Mesenchymal stem cell (in vitro differentiated cells and primary cell): ENCODE results near the gene BORA.

Experiments used
- DNase-seq: peaks from one replicate; pipeline ENCODE4 v3.0.0-alpha.2; 2013
- H2AFZ ChIP-seq: one replicate; pipeline ENCODE4 v1.6.1; 2013; ENCODE audit warnings: low read depth, mild to moderate bottlenecking, control low read depth, inconsistent platforms, low read length, moderate library complexity
- H2AK5ac ChIP-seq: 2 replicates; pipeline ENCODE4 v1.6.1; 2013; ENCODE audit warnings: low read length, moderate library complexity, mild to moderate bottlenecking, inconsistent platforms; ENCODE audit not compliant: severe bottlenecking
- H2BK120ac ChIP-seq: one replicate; pipeline ENCODE4 v1.6.1; 2013; ENCODE audit warnings: low read depth, mild to moderate bottlenecking, inconsistent platforms, low read length, moderate library complexity
- H2BK12ac ChIP-seq, 2 experiments: one replicate each; pipeline ENCODE4 v1.6.1; 2013; ENCODE audit warnings: inconsistent platforms in 2 of 2, low read length in 2 of 2, mild to moderate bottlenecking in 2 of 2, moderate library complexity in 2 of 2, control low read depth in 1 of 2
- H2BK15ac ChIP-seq: one replicate; pipeline ENCODE4 v1.6.1; 2013; ENCODE audit warnings: mild to moderate bottlenecking, low read depth, inconsistent platforms; ENCODE audit not compliant: poor library complexity, severe bottlenecking
- H2BK5ac ChIP-seq: 2 replicates; pipeline ENCODE4 v1.6.1; 2013; ENCODE audit warnings: low read depth, mild to moderate bottlenecking, low read length, control low read depth, inconsistent platforms; ENCODE audit not compliant: poor library complexity, severe bottlenecking
- H3K14ac ChIP-seq, 2 experiments: one replicate each; pipeline ENCODE4 v1.6.1; 2013; ENCODE audit warnings: inconsistent platforms in 2 of 2, low read length in 2 of 2, control low read depth in 1 of 2, mild to moderate bottlenecking in 1 of 2, moderate library complexity in 1 of 2
- H3K18ac ChIP-seq, 2 experiments: one replicate each; pipeline ENCODE4 v1.6.1; 2013; ENCODE audit warnings: inconsistent platforms in 2 of 2, low read length in 2 of 2, control low read depth in 1 of 2, low read depth in 1 of 2, mild to moderate bottlenecking in 1 of 2
- H3K23ac ChIP-seq, 2 experiments: one replicate each; pipeline ENCODE4 v1.6.1; 2013; ENCODE audit warnings: inconsistent platforms in 2 of 2, low read length in 2 of 2, mild to moderate bottlenecking in 2 of 2, moderate library complexity in 2 of 2, control low read depth in 1 of 2
- H3K27ac ChIP-seq: 2 replicates; pipeline ENCODE4 v1.5.1; 2013; ENCODE audit warnings: mild to moderate bottlenecking, moderate library complexity, low read length, control low read depth, inconsistent platforms; ENCODE audit not compliant: poor library complexity, severe bottlenecking
- H3K27me3 ChIP-seq, 2 experiments: 2 replicates each; pipeline versions ENCODE4 v1.6.1 to v1.7.0; 2013; ENCODE audit warnings: low read length in 2 of 2, mild to moderate bottlenecking in 2 of 2, moderate library complexity in 2 of 2, control low read depth in 1 of 2, inconsistent platforms in 1 of 2; ENCODE audit not compliant: control insufficient read depth in 1 of 2, insufficient read depth in 1 of 2
- H3K36me3 ChIP-seq, 2 experiments: 2 replicates each; pipeline versions ENCODE4 v1.6.1 to v1.7.0; 2013; ENCODE audit warnings: low read length in 2 of 2, control low read depth in 1 of 2, inconsistent platforms in 1 of 2, low read depth in 1 of 2, mild to moderate bottlenecking in 1 of 2; ENCODE audit not compliant: insufficient read depth in 2 of 2, control insufficient read depth in 1 of 2
- H3K4ac ChIP-seq, 2 experiments: one replicate each; pipeline ENCODE4 v1.6.1; 2013; ENCODE audit warnings: inconsistent platforms in 2 of 2, low read length in 2 of 2, mild to moderate bottlenecking in 2 of 2, moderate library complexity in 2 of 2, control low read depth in 1 of 2, low read depth in 1 of 2
- H3K4me1 ChIP-seq: 2 replicates; pipeline ENCODE4 v1.6.1; 2013; ENCODE audit warnings: low read depth, low read length, control low read depth; ENCODE audit not compliant: control insufficient read depth, insufficient read depth
- H3K4me2 ChIP-seq: 2 replicates; pipeline ENCODE4 v1.6.1; 2013; ENCODE audit warnings: low read length, mild to moderate bottlenecking, inconsistent platforms; ENCODE audit not compliant: poor library complexity, severe bottlenecking
- H3K4me3 ChIP-seq, 2 experiments: 2 replicates each; pipeline versions ENCODE4 v1.5.1 to v1.7.0; 2013; ENCODE audit warnings: low read length in 2 of 2, mild to moderate bottlenecking in 2 of 2, control low read depth in 1 of 2, low read depth in 1 of 2; ENCODE audit not compliant: insufficient read depth in 1 of 2
- H3K79me1 ChIP-seq: replicated peaks from 2 replicates; pipeline ENCODE4 v1.6.1; 2013; ENCODE audit warnings: mild to moderate bottlenecking, control low read depth, low read length, inconsistent platforms; ENCODE audit not compliant: poor library complexity, severe bottlenecking
- H3K9ac ChIP-seq: 2 replicates; pipeline ENCODE4 v1.7.0; 2013; ENCODE audit warnings: mild to moderate bottlenecking, low read length, moderate library complexity
- H3K9me3 ChIP-seq: 2 replicates; pipeline ENCODE4 v1.7.0; 2013; ENCODE audit warnings: mild to moderate bottlenecking, low read length; ENCODE audit not compliant: control insufficient read depth
- H4K8ac ChIP-seq: one replicate; pipeline ENCODE4 v1.6.1; 2013; ENCODE audit warnings: inconsistent platforms, mild to moderate bottlenecking, low read length, moderate library complexity
- H4K91ac ChIP-seq: one replicate; pipeline ENCODE4 v1.6.1; 2013; ENCODE audit warnings: mild to moderate bottlenecking, low read length, inconsistent platforms
- WGBS: methylation state at CpG from one replicate; pipeline ENCODE4 v1.1.7; 2013; ENCODE audit warnings: mixed read lengths; 5-methylcytosine and 5-hydroxymethylcytosine counted together

BORA gene

DNA sequence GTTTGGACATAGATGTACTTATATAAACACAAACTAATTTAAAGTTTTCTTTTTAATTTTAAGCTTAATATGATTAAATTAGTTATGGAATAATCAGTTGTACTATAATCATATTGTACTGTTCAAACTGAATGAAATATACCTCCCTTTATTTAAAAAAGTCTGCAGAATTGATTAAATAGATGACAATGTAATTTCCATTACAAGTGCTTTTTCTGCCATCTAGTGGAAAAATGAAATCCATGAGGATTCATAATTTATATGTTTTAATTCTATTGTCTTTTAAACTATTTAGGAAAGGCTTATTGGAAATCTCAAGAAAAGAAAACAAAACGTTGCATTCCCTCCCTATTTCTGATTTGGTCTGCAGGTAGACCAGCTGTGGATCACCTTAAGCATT is 31.1 kb upstream of the BORA start:
- H4K91ac ChIP-seq, result no peak overlapping the region
- no peak overlapping the region for H3K9ac ChIP-seq
- H2AFZ ChIP-seq, result no peak overlapping the region
- H3K4me3 ChIP-seq, result no peak overlapping the region
- no peaks in the 10 kb centered on the region for H3K36me3 ChIP-seq
- H3K4ac ChIP-seq, result no peak overlapping the region
- peaks cover 0 to 8% of the 10 kb centered on the region in 2 experiments for H3K27me3 ChIP-seq
- H3K27ac ChIP-seq, result no peak overlapping the region
- H2AK5ac ChIP-seq, result no peak overlapping the region
- no peak overlapping the region for H3K23ac ChIP-seq
- no peak overlapping the region for H2BK15ac ChIP-seq
- H2BK5ac ChIP-seq, result no peak overlapping the region
- H2BK120ac ChIP-seq, result no peak overlapping the region
- no peak overlapping the region for H3K4me2 ChIP-seq
- H3K18ac ChIP-seq, result no peak overlapping the region
- H3K4me1 ChIP-seq, result no peaks in the 10 kb centered on the region
- no peaks in the 10 kb centered on the region for H3K9me3 ChIP-seq
- no peaks in the 10 kb centered on the region for H3K79me1 ChIP-seq
- WGBS, result no CpG with 5 or more reads among the region's 1 CpG
- no peak overlapping the region for H2BK12ac ChIP-seq
- H4K8ac ChIP-seq, result no peak overlapping the region
- DNase-seq, result peak; percentile 18
- no peak overlapping the region for H3K14ac ChIP-seq

- Histone ChIP-seq H3K27me3 (peaks cover 0 to 8% of the 10 kb centered on the region in 2 experiments), H3K4ac (no peak overlapping the region), H2BK12ac (no peak overlapping the region), H3K4me2 (no peak overlapping the region), H2BK15ac (no peak overlapping the region), H3K27ac (no peak overlapping the region), H4K8ac (no peak overlapping the region), H3K36me3 (no peaks in the 10 kb centered on the region), H3K23ac (no peak overlapping the region), H3K18ac (no peak overlapping the region), H2AFZ (no peak overlapping the region), H2BK5ac (no peak overlapping the region), H2BK120ac (no peak overlapping the region), H3K14ac (no peak overlapping the region), H3K79me1 (no peaks in the 10 kb centered on the region), H3K9ac (peak overlapping the region; percentile 32), H3K9me3 (no peaks in the 10 kb centered on the region), H3K4me3 (peak overlapping the region in 1 of 2 experiments; percentile 8), H2AK5ac (no peak overlapping the region), H3K4me1 (no peaks in the 10 kb centered on the region), H4K91ac (no peak overlapping the region)
- WGBS, result 78% methylated on average over 2 of the region's 2 CpGs
- DNase-seq, result no peak
These were observed 29.6 kb upstream of the BORA start for GRCh38 chr13:72698164-72698563.

GRCh38 chr13:72700509-72700908 is 27.2 kb upstream of the BORA start:
- peaks cover 0 to under 1% of the 10 kb centered on the region in 2 experiments for H3K27me3 ChIP-seq
- H2BK12ac ChIP-seq, result no peak overlapping the region
- no peak overlapping the region for H2BK5ac ChIP-seq
- H3K9me3 ChIP-seq, result no peaks in the 10 kb centered on the region
- H3K23ac ChIP-seq, result no peak overlapping the region
- no peak overlapping the region for H2AFZ ChIP-seq
- no peak overlapping the region for H3K4me3 ChIP-seq
- H4K91ac ChIP-seq, result no peak overlapping the region
- no peak overlapping the region for H3K4me2 ChIP-seq
- no peaks in the 10 kb centered on the region for H3K79me1 ChIP-seq
- no peak overlapping the region for H2BK15ac ChIP-seq
- WGBS, result no CpG with 5 or more reads among the region's 1 CpG
- H2BK120ac ChIP-seq, result no peak overlapping the region
- H3K18ac ChIP-seq, result no peak overlapping the region
- no peaks in the 10 kb centered on the region for H3K36me3 ChIP-seq
- H3K14ac ChIP-seq, result no peak overlapping the region
- H2AK5ac ChIP-seq, result no peak overlapping the region
- H3K9ac ChIP-seq, result no peak overlapping the region
- H3K27ac ChIP-seq, result no peak overlapping the region
- H3K4me1 ChIP-seq, result no peaks in the 10 kb centered on the region
- no peak overlapping the region for H4K8ac ChIP-seq
- no peak overlapping the region for H3K4ac ChIP-seq
- DNase-seq, result no peak

GRCh38 chr13:72716776-72717175 is 10.9 kb upstream of the BORA start:
- H3K18ac ChIP-seq, result peak overlapping the region in 1 of 2 experiments; percentile 48
- peaks cover 15 to 63% of the 10 kb centered on the region in 2 experiments for H3K36me3 ChIP-seq
- no peak overlapping the region for H3K4me3 ChIP-seq
- no peak overlapping the region for H2BK12ac ChIP-seq
- no peak overlapping the region for H4K8ac ChIP-seq
- no peaks in the 10 kb centered on the region for H3K27me3 ChIP-seq
- H3K23ac ChIP-seq, result no peak overlapping the region
- no peak overlapping the region for H2BK5ac ChIP-seq
- no peak overlapping the region for H3K4me2 ChIP-seq
- whole genome bisulfite sequencing, result 65% methylated on average over 3 of the region's 3 CpGs
- H2AFZ ChIP-seq, result no peak overlapping the region
- no peaks in the 10 kb centered on the region for H3K4me1 ChIP-seq
- H3K14ac ChIP-seq, result no peak overlapping the region
- no peak overlapping the region for H4K91ac ChIP-seq
- peak; percentile 37 for DNase-seq
- peaks cover 26% of the 10 kb centered on the region for H3K79me1 ChIP-seq
- no peaks in the 10 kb centered on the region for H3K9me3 ChIP-seq
- no peak overlapping the region for H3K4ac ChIP-seq
- H2AK5ac ChIP-seq, result no peak overlapping the region
- H3K27ac ChIP-seq, result peak overlapping the region; percentile 21
- no peak overlapping the region for H2BK120ac ChIP-seq
- H3K9ac ChIP-seq, result no peak overlapping the region
- no peak overlapping the region for H2BK15ac ChIP-seq
